HG02943 (cell line): ENCODE data around the gene RIMBP2.

ENCODE experiments used
- ATAC-seq: cut with Tn5 transposase; IDR thresholded peaks from one replicate; pipeline ENCODE4 v1.9.1; 2021; ENCODE audit warnings: mild to moderate bottlenecking, low read depth, moderate library complexity; ENCODE audit not compliant: unreplicated experiment

The RIMBP2 gene

DNA sequence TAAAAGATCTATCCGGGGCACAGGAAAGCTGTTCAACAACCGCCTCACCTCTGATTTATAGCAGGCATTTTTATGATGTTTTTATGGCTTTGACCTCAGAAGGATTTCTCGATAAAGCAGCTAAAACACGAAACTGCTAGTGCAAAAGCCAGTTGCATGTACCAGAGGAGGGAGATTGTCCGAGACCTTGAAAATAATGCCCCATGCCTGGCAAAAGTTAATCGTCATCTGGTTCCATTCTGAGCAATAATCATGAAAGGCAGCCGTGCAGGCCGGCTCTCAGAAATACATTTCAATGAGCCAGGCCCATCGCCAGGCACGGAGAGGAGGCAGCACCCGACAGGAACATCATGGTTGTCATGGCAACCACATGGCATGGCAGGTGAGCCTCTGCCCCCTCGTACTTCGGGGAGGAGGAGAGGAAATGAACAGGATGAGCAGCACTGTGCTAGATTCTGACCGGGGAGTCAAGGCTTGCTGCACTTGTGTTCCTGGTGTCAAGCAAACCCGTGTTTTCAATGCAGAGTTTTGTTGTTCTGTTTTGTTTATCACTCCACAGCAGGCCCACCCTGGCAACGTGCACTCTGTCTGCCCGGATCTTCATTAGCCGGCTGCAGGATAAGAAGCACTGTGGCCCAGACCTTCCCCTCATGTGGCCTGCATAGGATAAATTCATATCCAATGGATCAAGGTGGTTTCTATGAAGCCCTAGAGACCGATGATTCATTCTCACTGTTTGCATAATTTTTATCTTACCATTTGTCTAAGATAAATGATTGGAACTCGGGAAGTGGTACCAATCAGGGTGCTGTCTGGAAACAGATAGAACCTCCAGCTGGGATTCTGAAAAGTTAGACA, 160.2 kb downstream of the RIMBP2 start:
- no peak for ATAC-seq

DNA sequence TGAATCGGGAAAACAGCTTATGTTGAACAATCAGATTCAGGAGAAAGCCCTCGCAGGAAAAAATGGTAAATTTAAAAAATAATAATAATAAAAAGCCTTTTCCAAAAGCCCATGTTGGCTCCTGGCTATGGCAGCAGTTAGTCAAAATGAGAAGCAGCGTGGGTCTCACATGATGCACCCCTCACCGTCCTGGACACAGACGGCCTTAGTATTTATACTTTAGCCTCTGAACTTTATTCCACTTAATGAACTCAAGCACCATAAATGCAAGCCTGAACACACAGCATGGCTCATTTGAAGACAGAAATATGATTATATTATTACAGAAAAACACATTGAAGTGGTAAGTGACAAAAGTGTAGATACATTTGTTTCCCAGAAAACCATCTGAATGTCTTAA, 160.9 kb downstream of the RIMBP2 start:
- no peak for ATAC-seq

DNA sequence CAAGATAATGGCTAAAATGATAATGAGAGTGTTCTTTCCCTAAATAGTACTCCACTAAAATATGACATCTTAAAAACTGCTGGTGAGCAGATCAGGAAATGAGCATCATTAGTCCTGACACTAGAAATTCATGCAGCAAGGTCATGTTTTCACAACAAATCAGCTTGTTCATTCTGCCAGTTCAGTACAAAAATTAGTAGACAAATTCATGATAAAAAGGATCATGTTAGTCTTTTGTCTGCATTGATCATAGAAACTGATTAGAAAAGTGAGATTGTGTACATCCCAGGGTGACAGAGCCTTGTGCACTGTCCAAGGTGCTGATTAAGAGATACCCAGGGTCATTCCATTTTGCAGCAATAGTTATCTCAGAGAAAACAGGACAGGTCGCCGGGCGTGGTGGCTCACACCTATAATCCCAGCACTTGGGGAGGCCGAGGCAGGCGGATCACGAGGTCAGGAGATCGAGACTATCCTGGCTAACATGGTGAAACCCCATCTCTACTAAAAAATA, 163.6 kb downstream of the RIMBP2 start:
- no peak for ATAC-seq

DNA sequence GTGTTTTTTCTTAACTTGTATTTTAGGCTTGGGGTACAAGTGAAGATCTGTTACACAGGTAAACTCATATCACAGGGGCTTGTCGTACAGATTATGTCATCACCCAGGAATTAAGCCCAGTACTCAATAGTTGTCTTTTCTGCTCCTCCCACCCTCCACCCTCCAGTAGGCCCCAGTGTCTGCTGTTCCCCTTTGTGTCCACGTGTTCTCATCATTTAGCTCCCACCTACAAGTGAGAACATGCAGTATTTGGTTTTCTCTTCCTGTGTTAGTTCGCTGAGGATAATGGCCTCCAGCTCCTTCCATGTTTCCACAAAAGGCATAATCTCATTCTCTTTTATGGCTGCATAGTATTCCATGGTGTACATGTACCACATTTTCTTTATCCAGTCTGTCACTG, 166.7 kb downstream of the RIMBP2 start:
- ATAC-seq, result no peak

DNA sequence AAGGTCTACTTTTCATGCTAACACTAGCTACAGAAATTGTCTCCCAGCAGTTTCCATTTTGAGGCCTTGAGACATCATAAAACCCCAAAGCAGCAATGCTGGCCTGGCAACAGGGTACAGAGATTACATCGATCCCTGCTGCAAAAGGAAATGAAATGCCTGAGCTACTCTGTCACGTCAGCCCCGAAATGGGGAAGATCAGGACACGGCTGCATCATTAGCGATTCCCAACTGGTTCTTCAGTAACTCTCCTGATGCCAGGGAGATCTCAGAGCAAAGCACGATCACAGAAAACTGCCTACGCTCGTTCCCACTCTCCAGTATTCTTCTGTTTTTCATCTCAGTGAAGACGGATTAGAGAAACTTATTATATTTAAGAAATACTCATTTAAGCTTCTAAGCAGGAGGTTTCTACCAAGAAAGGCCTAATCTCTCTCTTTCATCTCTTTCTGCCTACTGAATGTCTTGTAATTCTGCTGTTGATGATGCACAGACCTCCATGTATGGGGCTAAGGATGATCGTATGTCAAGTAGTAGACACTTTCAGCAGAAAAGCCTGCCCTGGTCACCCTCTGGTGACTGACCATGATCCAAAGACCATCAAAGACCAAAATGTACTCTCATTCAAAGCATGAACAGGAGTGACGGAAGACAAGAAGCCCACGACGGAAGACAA, 168.5 kb downstream of the RIMBP2 start:
- ATAC-seq, result no peak

DNA sequence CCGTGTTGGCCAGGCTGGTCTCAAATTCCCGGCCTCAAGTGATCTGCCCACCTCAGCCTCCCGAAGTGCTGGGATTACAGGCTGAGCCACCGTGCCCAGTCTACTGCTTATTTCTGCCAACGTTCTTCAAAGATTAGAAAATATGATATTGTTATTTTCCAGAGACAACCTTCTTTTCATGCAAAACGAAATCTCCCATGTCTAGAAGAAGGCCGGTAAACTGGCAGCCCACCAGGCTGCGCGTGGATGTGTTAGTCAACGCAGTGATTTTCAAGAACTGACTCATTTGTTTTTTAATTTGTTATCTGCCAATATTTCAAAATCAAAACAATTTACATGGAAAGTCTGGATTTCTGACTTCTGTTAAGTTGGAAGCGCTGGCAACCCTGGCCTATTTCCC, 169.6 kb downstream of the RIMBP2 start:
- no peak for ATAC-seq

DNA sequence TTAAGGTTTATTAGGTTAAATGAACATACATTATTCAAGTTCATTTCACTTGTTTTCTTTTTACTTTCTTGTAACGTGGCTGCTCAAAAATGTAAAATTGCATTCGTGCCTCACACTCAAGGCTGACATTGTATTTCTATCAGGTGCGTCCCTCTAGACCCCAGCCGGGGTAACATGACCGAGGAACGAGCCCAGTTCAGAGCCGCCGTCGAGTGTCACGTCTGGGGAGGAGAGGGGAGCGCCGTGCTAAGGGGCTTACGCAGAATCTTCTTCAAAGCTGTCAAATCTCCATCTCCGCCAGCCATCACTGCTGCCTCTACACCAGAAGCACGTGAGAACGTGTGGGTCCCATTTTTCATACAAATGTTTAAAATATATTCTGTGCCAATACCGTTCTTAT, 170.6 kb downstream of the RIMBP2 start:
- no peak for ATAC-seq

DNA sequence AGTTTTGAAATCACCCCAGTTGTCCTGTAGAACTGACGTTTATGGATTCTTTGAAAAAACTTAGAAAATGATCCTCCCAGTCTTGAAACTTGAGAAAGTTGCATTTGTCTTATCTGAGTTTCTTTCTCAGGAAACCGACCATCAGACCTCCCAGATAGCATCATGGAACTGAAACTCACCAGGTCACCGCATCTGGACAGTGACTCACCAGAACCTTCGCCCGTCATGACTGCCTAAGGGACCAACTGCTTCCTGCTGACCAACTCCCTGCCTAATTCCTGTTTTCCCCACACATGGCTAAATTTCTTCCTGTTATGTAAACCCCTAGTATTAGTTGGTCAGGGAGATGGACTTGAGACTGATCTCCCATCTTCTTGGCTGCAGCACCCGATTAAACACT, 175.7 kb downstream of the RIMBP2 start:
- ATAC-seq, result no peak

DNA sequence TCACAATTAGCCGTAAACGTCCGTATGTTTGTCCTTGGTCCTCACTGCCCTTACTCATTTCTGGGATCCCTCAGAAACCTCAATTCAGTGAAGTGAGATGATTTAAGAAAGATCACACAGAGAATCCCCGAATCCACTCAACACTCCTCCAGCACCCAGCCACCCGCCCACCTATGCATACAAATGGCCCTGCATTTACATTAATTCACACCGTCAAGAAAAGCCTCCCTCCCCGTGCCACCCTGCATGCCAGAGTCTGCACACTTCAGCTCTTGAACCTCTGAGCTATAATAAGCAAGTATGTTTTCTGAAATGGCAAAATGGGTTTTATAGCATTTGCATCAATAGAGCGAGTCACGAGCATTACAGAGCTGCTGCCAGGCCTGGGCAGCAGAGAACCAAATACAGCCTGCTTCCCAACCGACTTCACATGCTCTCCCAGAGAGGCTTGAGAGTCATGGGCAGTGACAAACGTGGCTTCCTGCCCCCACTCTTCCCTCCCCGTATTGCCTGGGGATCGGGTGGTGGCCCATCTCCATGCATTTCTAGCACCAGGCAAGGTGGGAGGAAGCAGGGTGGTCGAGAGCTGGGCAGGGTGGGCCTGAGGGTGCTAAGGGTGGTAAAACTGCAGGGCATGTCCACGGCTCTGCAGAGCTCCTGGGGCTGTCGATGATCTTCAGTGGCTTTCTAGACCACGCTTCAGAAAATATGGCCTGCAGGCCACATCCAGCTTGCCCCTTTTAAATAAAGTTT, 177.6 kb downstream of the RIMBP2 start:
- ATAC-seq, result no peak

DNA sequence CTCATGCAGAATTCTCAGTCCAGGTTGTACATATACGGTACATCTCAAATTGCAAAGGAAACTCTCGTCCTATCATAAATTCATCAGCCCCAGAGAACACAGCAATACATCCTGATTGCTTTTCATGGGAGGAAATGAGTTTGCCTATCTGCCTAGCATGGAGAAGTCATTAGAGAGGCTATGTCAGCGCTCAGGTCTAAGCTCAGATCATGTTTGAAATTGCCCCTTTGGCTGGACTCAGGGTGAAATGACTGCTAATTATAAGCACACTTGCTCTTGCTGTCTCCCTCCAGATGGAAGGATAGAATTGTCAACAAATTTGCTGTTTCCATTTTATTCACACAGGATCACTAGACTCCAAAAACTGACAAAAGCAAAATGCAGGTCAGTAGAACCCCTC, 178.4 kb downstream of the RIMBP2 start:
- ATAC-seq, result no peak

DNA sequence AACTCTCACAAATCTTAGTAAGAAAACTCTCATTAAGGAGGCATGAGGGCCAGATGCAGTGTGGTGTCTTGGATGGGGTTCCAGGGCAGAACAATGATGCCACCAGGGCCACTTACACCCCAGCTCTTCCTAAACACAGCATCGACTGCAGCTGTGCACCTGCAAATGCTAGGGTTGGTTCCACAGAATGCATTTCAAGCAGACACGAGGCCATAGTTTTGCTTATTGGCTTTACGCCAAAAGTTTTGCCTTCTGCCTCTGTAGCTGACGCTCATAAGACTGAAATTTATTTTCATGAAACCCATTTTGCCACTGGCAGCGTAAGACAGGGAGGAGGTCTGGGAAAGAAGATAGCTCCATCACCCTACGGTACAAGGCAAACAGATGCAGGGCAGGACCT, 179.0 kb downstream of the RIMBP2 start:
- ATAC-seq, result no peak

DNA sequence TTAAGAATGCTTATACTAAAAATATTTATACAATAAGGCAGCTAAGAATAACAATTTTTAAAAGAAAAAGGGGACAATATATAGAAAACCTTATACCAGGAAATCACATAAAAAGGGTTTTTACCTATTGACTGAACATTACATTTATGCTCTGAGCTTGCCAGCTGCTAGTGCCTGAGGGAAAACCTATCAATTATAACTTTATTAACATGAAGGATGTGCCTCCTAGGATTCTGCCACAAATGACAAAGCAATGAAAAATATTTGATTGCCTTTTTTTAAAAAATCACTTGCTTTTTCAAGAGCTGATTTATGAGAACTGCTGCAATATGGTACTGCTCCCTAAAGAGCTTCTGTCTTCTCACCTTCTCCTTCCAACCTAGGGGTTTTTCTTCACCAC, 185.7 kb downstream of the RIMBP2 start:
- no peak for ATAC-seq

DNA sequence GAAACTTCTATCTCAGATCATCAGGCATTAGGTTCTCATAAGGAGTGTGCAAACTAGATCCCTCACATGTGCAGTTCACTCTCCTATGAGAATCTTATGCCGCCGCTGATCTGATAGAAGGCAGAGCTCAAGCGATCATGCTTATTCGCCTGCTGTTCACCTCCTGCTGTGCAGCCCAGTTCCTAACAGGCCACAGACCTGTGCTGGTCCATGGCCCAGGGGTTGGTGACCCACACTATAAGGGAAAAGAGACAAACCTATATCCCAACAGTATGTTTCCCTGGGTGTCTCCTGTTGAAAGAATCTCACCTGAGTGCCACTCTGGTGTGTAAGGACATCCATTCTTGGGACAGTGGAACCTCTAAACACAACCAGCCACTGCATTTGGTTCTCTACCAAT, 186.3 kb downstream of the RIMBP2 start:
- ATAC-seq, result no peak

DNA sequence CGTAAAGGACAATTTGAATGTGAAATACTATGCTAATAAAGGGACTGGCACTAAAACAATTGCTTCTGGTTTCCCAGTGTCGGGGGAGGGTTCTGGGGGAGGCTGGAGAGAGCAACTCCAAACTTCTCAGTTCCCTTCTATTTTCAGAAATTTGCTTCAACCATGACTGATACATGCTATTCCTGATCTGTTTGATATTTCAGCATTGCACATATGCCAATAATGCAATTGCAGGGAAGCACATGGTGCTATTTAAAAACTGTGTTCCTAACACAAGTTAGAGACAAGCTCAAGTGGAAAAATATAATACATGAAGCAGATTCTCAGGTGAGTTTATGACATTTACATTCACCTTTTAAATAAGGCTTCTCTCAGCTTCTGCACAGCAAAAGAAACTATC, 188.9 kb downstream of the RIMBP2 start:
- no peak for ATAC-seq

DNA sequence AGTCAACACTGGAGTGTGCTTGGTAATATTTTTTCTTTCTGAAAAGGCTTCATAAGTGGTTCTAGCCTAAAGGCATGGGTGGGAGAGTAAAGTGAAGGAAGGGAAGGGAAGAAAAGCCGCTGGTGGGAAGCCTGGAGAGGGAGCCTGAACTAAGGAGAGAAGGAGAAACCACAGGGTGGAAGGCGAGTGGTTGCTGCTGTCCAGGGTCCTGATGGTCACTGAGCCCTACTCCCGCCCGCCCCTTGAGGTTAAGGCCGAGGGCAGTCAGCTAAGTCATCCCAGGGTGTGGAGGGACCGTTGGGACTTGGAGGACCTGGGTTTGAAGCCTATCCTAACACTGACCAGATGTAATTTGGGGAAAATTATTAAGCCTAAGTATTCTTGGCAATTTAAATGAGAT, 189.3 kb downstream of the RIMBP2 start:
- no peak for ATAC-seq

DNA sequence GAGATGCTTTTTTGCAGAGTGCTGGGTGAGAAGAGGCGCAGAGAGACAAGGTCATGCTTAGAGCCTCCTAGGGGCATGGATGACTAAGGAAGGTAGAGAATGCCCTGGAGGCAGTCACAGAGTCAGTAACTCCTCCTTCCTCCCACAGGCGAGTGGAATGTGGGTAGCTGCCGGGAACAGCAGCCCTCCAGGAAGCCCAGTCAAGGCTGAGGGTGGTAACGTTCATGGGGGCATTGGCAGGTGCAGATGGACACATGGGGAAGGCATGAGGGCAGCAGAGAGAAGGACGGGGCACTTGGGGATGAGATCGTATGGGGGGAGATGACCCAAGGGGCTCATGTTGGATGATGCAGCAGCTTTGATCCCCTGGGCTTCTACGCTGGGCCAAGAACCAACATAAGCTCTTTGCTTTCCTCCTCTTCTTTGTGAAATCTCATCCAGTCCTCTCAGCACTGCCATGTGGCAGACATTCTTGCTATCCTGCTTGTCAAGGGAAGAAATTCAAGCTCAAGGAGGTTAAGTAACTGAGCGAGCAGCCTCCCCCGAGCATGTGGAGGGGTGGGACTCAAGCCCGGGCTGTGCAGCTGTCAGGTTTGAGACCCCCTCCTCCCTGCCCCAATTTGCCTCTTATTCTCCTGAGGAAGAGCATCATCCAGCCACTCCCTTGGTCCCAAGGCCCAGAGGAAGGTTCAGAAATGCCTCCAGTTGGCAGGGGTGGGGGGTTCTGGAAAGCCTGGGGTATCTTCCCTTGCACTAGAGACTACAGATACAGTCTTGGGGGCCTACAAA, 190.5 kb downstream of the RIMBP2 start:
- no peak for ATAC-seq

DNA sequence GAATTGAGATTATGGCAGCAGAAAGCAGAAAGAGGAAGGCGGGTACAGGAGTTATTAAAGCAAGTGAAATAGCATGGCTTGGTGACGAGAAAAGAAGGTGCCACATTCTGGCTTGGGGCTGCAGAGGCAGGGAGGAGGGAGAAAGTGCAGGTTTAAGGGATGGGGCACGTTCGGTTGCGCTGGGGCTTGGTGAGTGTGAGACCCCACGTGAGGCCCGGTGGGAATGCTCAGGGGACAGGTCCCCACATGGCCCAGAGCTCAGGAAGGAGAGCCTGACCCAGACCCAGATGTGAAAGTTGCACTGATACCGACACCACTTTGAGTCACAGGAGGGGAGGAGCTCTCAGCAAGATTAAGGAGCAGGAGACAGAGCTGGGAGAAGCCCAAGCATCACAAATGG, 191.3 kb downstream of the RIMBP2 start:
- no peak for ATAC-seq

DNA sequence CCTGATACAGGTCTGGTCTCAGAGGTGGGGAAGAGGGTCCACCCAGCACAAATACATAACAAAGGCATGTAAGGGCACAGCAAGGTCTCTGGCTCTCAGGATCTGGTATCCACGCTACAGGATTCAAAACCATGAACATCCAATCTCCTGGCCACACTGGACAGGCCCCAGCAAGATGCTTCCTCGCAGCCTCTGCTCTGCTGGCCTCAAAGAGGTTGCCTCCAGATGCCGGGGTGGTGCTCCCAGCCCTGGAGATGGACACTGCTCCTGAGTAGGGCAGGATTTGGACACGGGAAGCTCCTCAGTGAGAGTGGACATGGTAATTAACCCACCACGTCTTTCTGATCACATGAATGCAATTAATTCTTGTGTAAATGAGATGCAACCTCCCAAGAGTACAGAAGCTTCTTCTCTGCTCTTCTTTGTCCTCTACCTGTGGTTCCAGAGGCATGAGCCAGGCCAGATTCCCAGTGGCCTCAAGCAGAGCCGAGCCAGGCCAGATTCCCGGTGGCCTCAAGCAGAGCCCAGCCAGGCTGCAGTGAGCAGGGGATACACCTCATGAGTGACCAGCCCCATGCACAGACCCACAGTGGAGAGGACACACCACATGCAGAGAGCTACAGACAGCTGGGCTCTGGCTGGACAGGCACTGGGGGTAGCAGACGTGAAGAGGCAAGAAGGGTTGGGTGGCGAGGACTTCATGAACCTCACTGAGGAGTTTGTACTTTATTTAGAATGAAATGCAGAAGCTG, 192.1 kb downstream of the RIMBP2 start:
- no peak for ATAC-seq

DNA sequence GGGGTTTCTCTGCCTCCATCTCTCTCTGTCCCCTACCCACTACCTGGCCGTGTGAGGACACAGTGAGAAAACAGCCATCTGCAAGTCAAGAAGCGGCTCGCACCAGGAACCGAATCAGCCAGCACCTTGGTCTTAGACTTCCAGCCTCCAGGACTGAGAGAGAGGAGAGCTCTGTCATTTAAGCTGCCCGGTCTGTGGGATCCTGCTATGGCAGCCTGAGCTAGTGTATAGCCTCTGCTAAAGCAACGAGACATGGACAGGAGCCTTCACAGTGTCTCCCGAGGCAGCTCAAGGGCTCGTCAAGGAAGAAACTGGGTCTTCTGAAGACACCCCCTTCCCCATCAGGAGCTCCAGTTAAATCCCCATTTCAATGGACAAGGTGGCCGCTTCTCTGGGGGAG, 192.9 kb downstream of the RIMBP2 start:
- ATAC-seq, result no peak
